NCI-H1694 treated with DMSO at 0.1 percent for 48 hours (cell line): ENCODE results near the gene EXOC3.
A peak's percentile ranks its signal among the peaks of the same experiment; 100 is the strongest.

Experiments
- DNase-seq: peaks from one replicate; lab custom pipeline; 2025; lab: John Stamatoyannopoulos, UW

Gene EXOC3

DNA sequence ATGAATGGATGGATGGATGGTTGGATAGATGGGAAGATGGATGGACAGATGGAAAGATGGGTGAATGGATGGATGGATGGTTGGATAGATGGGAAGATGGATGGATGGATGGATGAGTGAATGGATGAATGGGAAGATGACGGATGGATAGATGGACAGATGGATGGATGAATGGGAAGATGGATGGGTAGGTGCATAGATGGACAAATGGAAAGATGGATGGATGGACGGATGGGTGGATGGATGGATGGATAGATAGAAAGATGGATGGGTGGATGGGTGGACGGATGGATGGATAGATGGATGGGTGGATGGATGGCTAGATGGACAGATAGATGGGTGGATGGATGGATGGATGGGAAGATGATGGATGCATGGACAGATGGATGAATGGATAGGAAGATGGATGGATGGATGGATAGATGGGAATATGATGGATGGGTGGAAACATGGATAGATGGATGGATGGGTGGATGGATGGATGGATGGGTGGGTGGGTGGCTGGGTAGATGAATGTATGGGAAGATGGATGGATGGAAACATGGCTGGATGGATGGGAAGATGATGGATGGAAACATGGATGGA, 16.5 kb upstream of the EXOC3 start:
- DNase-seq: no peak

- DNase-seq: no peak
Observed at GRCh38 chr5:427415-428087, 15.4 kb upstream of the EXOC3 start.

- DNase-seq: peak; percentile 51
Observed at GRCh38 chr5:428219-428618, 14.8 kb upstream of the EXOC3 start.

GRCh38 chr5:428754-429452, 14.1 kb upstream of the EXOC3 start:
- no peak for DNase-seq

- DNase-seq: peak; percentile 44
Observed at GRCh38 chr5:429453-430188, 13.4 kb upstream of the EXOC3 start.

DNA sequence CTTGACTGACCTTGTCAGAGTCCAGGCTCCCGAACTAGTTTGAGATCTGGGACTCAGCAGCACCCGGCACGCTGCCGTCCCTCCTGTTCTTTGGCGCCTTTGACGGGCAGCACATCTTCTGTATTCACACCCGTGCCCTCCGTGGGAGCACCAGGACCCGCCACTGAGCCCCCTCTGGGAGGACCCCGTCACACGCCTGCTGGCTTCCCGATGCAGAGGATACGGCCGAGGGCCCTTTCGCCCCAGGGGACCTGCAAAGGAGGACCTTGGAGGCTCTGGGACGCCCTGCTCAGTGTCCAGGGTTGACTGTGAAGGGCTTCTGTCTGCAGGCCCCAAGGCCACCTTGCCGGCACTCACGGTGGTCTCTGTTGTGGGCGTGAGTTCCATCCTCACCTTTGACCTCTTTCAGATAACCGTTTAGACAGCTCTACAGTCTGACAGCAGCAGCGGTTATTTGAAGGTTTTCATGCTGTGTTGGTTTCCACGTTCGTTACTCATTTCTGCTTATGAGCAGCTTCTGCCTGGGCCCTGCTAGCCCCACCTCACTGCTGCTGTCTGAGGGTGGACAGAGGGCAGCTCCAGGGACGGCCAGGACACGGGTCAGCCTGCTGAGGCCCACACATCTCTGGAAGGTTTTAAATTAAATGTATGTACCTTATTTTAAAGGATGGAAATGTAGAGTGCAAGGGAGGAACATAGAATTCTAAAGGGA, 12.6 kb upstream of the EXOC3 start:
- DNase-seq: no peak

GRCh38 chr5:431001-431710, 11.8 kb upstream of the EXOC3 start:
- DNase-seq: peak; percentile 66

GRCh38 chr5:431711-432050, 11.3 kb upstream of the EXOC3 start:
- no peak for DNase-seq

- DNase-seq: no peak
Observed at GRCh38 chr5:432201-432927, 10.6 kb upstream of the EXOC3 start.

- no peak for DNase-seq
Observed at GRCh38 chr5:432928-433791, 9.8 kb upstream of the EXOC3 start.

DNA sequence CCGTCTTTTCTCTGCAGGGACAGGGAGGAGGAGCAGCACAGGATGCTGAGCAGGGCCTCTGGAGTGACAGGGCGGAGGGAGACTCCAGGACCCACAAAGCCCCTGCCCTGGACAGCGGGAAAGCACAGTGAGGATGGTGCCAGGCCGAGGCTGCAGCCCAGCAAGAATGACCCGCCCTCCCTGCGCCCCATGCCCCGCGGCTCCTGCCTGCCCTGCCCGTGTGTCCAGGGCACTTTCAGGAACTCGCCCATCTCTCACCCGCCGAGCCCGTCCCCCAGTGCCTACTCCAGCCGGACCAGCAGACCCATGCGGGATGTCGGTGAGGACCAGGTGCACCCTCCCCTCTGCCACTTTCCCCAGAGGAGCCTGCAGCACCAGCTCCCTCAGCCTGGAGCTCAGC, 9.1 kb upstream of the EXOC3 start:
- no peak for DNase-seq

DNA sequence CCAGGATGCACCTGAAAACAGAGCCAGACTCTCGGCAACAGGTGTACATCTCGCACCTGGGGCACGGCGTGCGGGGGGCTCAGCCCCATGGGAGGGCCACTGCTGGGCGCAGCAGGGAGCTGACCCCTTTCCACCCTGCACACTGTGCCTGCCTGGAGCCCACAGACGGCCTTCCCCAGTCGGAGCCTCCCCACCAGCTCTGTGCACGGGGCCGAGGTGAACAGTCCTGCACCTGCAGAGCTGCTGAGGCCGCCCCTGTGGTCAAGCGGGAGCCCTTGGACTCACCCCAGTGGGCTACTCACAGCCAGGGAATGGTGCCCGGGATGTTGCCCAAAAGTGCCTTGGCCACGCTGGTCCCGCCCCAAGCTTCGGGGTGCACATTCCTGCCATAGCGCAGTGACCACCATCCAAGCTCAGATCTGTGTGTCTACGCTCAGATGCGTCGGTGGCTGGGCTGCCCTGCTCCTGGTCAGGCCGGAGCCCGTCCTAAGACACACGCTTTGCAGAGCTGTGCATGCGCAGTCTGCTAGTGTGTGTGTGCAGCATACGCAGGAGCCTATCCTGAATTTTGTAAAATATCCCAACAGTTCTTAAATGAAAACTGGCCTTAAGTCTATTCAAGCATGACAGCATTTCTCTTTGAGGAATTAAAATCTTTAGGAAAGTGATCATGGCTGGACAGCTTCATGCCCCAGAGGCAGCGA, 8.4 kb upstream of the EXOC3 start:
- no peak for DNase-seq

DNA sequence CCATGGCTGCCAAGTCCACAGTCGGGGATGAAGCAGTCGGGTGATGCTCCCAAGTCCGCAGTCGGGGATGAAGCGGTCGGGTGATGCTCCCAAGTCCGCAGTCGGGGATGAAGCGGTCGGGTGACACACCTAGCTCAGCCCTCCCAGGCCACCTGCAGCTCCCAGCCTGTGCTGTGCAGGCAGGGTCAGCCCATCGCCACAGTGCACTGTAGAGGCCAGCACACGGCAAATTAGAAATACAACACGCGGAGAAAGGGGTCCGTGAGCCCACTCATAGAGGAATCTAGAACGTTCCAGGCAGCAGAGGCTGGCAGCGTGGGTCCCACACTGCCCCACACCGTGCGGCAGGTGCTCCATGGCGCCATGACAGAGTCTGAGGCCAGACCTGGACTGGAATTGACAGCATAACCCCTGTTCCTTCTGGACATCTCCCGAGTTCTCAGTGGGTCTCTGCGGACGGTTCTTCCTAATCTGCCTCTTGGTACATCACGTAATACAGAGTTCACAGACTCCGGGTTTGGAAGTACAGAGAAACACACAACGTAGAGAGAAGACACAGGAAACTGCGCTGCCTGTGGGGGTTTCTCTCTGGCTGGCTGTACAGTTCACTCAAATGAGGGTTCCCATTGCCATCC, 7.7 kb upstream of the EXOC3 start:
- DNase-seq: no peak

GRCh38 chr5:435961-436640, 6.9 kb upstream of the EXOC3 start:
- DNase-seq: no peak

DNA sequence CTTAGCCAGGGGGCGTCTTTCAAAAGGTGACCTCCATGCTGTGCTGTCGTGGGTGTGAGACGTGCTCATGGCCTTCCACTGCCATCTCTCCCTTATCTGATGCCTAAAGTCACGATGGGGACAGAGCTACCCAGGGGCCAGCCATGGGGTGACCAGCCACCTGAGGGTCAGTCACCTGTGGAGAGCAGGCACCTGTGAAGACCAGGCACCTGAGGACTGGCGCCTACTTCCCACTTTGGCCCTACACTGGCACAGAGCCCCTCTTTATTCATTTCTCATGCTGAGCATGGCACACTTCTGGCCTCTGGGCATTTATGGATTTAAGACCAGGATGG, 6.4 kb upstream of the EXOC3 start:
- no peak for DNase-seq

DNA sequence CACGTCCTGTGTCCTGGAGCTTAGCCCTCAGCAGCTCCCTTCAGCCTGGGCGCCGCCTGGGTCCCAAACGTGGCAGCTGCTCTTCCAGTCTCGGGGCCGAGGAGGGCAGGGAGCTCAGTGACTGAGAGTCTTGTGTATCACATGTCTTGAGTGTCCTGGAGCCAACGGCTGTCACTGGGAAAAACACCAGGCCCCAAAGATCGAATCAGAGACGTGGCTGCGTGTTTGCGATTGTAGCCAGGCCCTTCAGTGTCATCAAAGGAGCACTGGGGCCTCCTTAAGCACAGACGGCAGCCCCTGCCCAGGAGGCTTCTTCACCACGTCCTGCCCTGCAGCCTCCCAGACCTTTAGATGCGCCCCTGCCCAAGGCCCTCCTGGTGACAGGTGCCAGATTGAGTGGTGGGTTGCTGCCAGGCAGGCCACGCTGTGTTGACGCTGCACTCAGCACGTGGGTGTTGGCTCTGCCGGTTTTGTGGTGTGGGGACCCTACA, 5.7 kb upstream of the EXOC3 start:
- DNase-seq: no peak

DNA sequence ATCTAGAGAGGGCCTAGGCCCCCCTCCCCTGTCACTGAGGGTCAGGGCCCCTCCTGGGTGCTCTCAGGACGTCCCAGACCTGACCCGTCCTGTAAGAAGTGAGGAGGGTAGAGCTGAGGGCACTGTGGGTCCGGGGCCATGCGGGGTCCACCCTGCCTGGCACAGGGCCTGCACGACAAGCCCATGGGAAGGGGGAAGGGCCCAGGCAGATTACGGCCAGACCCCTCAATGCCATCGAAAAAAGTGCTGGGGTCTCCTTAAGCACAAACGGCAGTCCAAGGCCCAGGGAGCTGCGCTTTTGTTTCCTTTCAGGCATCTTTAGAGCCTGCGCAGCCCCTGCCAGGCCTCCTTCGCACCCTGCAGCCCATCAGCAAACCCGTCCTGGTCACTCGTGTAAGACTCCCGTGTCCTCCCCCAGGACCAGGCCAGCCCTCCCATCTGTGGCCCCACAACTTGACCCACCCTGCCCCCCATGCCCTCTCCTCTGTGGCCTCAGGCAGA, 4.4 kb upstream of the EXOC3 start:
- DNase-seq: no peak

GRCh38 chr5:439181-439580, 3.8 kb upstream of the EXOC3 start:
- no peak for DNase-seq
